IMR-90 (cell line): ENCODE results near the gene PGA3. TPM values are rescaled to one million over a fixed set of nuclear protein-coding genes. Genes with fewer than 3 reads are reported as not detected.

Experiments
- ATAC-seq: fragments of 200-7000 bp; cut with Tn5 transposase; 2 replicates; pipeline ENCODE4 v1.9.1; 2020; ENCODE audit warnings: low read depth, mild to moderate bottlenecking, moderate library complexity
- BruUV-seq: library from RNA; stranded (reverse); fragments of 400-500 nt; replicated peaks from 2 replicates; lab custom pipeline; 2021; lab: Mats Ljungman, UMichigan
- CTCF ChIA-PET: fragments of 300-600 bp; formaldehyde crosslinking; extraction: SDS; loops from one replicate; lab custom pipeline; 2021; ENCODE audit warnings: antibody characterized with exemption; lab: Yijun Ruan, JAX
- POLR2A ChIA-PET: fragments of 300-600 bp; sonication (Branson Sonifier 250); formaldehyde crosslinking; loops from one replicate; lab custom pipeline; 2022; ENCODE audit warnings: antibody characterized with exemption; ENCODE audit not compliant: unreplicated experiment; lab: Charles Lee
- DNase-seq: peaks from one replicate; pipeline ENCODE4 v3.0.0; 2013
- H2AFZ ChIP-seq: replicated peaks from 2 replicates; pipeline ENCODE3; 2013; ENCODE audit warnings: low read length, mild to moderate bottlenecking; ENCODE audit not compliant: poor library complexity
- H2AK5ac ChIP-seq: 2 replicates; pipeline ENCODE4 v1.6.1; 2013; ENCODE audit warnings: low read depth, low read length, inconsistent platforms
- H2AK9ac ChIP-seq: replicated peaks from 2 replicates; pipeline ENCODE3; 2013; ENCODE audit warnings: mild to moderate bottlenecking, low read depth, low read length, moderate library complexity; ENCODE audit not compliant: poor library complexity
- H2BK120ac ChIP-seq: 2 replicates; pipeline ENCODE4 v1.6.1; 2013; ENCODE audit warnings: low read depth, low read length, inconsistent platforms
- H2BK15ac ChIP-seq: 3 replicates; pipeline ENCODE4 v1.6.1; 2013; ENCODE audit warnings: low read depth, low read length, inconsistent platforms
- H2BK20ac ChIP-seq: 2 replicates; pipeline ENCODE4 v1.6.1; 2013; ENCODE audit warnings: low read depth, mild to moderate bottlenecking, inconsistent platforms, low read length, moderate library complexity
- H2BK5ac ChIP-seq: 2 replicates; pipeline ENCODE4 v1.6.1; 2013; ENCODE audit warnings: mild to moderate bottlenecking, low read depth, low read length, inconsistent platforms; ENCODE audit not compliant: poor library complexity, severe bottlenecking
- H3K14ac ChIP-seq: replicated peaks from 2 replicates; pipeline ENCODE4 v1.6.1; 2013; ENCODE audit warnings: low read depth, low read length, inconsistent platforms
- H3K18ac ChIP-seq: 2 replicates; pipeline ENCODE4 v1.6.1; 2013; ENCODE audit warnings: low read depth, low read length, control low read depth
- H3K23ac ChIP-seq: 2 replicates; pipeline ENCODE4 v1.6.1; 2013; ENCODE audit warnings: low read depth, low read length, inconsistent platforms
- H3K27ac ChIP-seq: 2 replicates; pipeline ENCODE4 v1.5.1; 2013; ENCODE audit warnings: mild to moderate bottlenecking, control low read depth, low read length; ENCODE audit not compliant: insufficient read depth
- H3K27me3 ChIP-seq: 2 replicates; pipeline ENCODE4 v1.6.1; 2013; ENCODE audit warnings: low read length; ENCODE audit not compliant: control insufficient read depth, insufficient read depth
- H3K36me3 ChIP-seq: 2 replicates; pipeline ENCODE4 v1.6.1; 2013; ENCODE audit warnings: low read length, mixed read lengths; ENCODE audit not compliant: control insufficient read depth, insufficient read depth
- H3K4ac ChIP-seq: 2 replicates; pipeline ENCODE4 v1.6.1; 2013; ENCODE audit warnings: low read depth, low read length, inconsistent platforms
- H3K4me1 ChIP-seq: 2 replicates; pipeline ENCODE4 v1.6.1; 2013; ENCODE audit warnings: low read length, mixed read lengths; ENCODE audit not compliant: control insufficient read depth, insufficient read depth
- H3K4me2 ChIP-seq: 2 replicates; pipeline ENCODE4 v1.6.1; 2013; ENCODE audit warnings: low read depth, mild to moderate bottlenecking, control low read depth, low read length, moderate library complexity
- H3K4me3 ChIP-seq: 2 replicates; pipeline ENCODE4 v1.5.1; 2013; ENCODE audit warnings: low read depth, mild to moderate bottlenecking, control low read depth, low read length, moderate library complexity; ENCODE audit not compliant: insufficient read depth
- H3K56ac ChIP-seq: 2 replicates; pipeline ENCODE4 v1.6.1; 2013; ENCODE audit warnings: low read length, inconsistent platforms; ENCODE audit not compliant: insufficient read depth; ENCODE audit errors: extremely low read depth
- H3K79me1 ChIP-seq, 2 experiments: 2 replicates each; pipeline ENCODE4 v1.6.1; 2013; ENCODE audit warnings: low read length in 2 of 2, inconsistent platforms in 1 of 2, low read depth in 1 of 2
- H3K9ac ChIP-seq: 2 replicates; pipeline ENCODE4 v1.6.1; 2013; ENCODE audit warnings: low read depth, low read length, control low read depth
- H3K9me1 ChIP-seq: 2 replicates; pipeline ENCODE4 v1.6.1; 2013; ENCODE audit warnings: low read length, inconsistent platforms; ENCODE audit not compliant: insufficient read depth
- H3K9me3 ChIP-seq: 2 replicates; pipeline ENCODE4 v1.6.1; 2013; ENCODE audit warnings: low read length; ENCODE audit not compliant: control insufficient read depth, insufficient read depth
- H4K20me1 ChIP-seq: 2 replicates; pipeline ENCODE4 v1.6.1; 2013; ENCODE audit warnings: low read length, inconsistent platforms; ENCODE audit not compliant: insufficient read depth
- H4K5ac ChIP-seq: 2 replicates; pipeline ENCODE4 v1.6.1; 2013; ENCODE audit warnings: mild to moderate bottlenecking, low read depth, low read length, control low read depth
- H4K8ac ChIP-seq, 2 experiments: 2 replicates each; pipeline ENCODE4 v1.6.1; 2013; ENCODE audit warnings: low read depth in 2 of 2, low read length in 2 of 2, control low read depth in 1 of 2, inconsistent platforms in 1 of 2
- H4K91ac ChIP-seq: 2 replicates; pipeline ENCODE4 v1.6.1; 2013; ENCODE audit warnings: low read depth, low read length, inconsistent platforms; ENCODE audit not compliant: insufficient read depth
- CEBPB ChIP-seq: IDR thresholded peaks from 2 replicates; pipeline ENCODE4 v1.6.1; 2012; ENCODE audit warnings: low read depth, low read length, improper control_type of control experiment
- CHD1 ChIP-seq: IDR thresholded peaks from 2 replicates; pipeline ENCODE4 v1.6.1; 2012; ENCODE audit warnings: low read depth, low read length, improper control_type of control experiment
- MAFK ChIP-seq: IDR thresholded peaks from 2 replicates; pipeline ENCODE4 v1.6.1; 2012; ENCODE audit warnings: low read depth, low read length, improper control_type of control experiment
- MAZ ChIP-seq: IDR thresholded peaks from 2 replicates; pipeline ENCODE4 v1.6.1; 2012; ENCODE audit warnings: low read depth, mild to moderate bottlenecking, low read length, improper control_type of control experiment, moderate library complexity, borderline replicate concordance
- MXI1 ChIP-seq: IDR thresholded peaks from 2 replicates; pipeline ENCODE4 v1.6.1; 2012; ENCODE audit warnings: low read depth, mild to moderate bottlenecking, low read length, moderate library complexity, borderline replicate concordance
- NFE2L2 ChIP-seq: fragments of 150-350 bp; IDR thresholded peaks from 2 replicates; pipeline ENCODE4 v1.6.1; 2016; ENCODE audit warnings: low read depth, mild to moderate bottlenecking, low read length
- POLR2A ChIP-seq: IDR thresholded peaks from 2 replicates; pipeline ENCODE4 v1.6.1; 2012; ENCODE audit warnings: mild to moderate bottlenecking, low read depth, low read length
- RAD21 ChIP-seq: IDR thresholded peaks from 2 replicates; pipeline ENCODE4 v1.6.1; 2012; ENCODE audit warnings: low read length, improper control_type of control experiment
- RCOR1 ChIP-seq: IDR thresholded peaks from 2 replicates; pipeline ENCODE4 v1.6.1; 2012; ENCODE audit warnings: mild to moderate bottlenecking, low read length, improper control_type of control experiment; ENCODE audit not compliant: insufficient replicate concordance
- SMC3 ChIP-seq: fragments of 150-350 bp; IDR thresholded peaks from 2 replicates; pipeline ENCODE4 v1.6.1; 2016; ENCODE audit warnings: low read depth, mild to moderate bottlenecking, antibody characterized with exemption, low read length, moderate library complexity
- WGBS, 2 experiments: methylation state at CpG; one replicate each; pipeline versions ENCODE4 v1.1.5 to v1.1.7; 2013; ENCODE audit warnings: missing lambda C conversion rate in 2 of 2; ENCODE audit not compliant: insufficient read length in 1 of 2; ENCODE audit errors: extremely low coverage in 2 of 2; 5-methylcytosine and 5-hydroxymethylcytosine counted together
- dilution Hi-C: fragments of 300-500 bp; cut with HindIII; formaldehyde crosslinking; loops from one replicate; pipeline ENCODE4 v1.14.3; 2018; ENCODE audit warnings: low sequenced_read_pairs; ENCODE audit not compliant: unreplicated experiment
- in situ Hi-C: fragments of 300-500 bp; cut with MboI; formaldehyde crosslinking; loops from 3 replicates; pipeline ENCODE4 v1.14.3; 2019; ENCODE audit warnings: low sequenced_read_pairs, inconsistent platforms, mixed read lengths
- intact Hi-C: fragments of 100-400 bp; cut with micrococcal nuclease; formaldehyde crosslinking; loops from 2 replicates; pipeline ENCODE4 v1.10.0; 2022
- polyA plus RNA-seq, 3 experiments: library from polyadenylated mRNA; depleted of rRNA; stranded (reverse); fragments of >200 nt; gene quantifications; 2 replicates each; pipeline ENCODE4 v1.2.3, GENCODE V29; 2012; ENCODE audit warnings: low replicate concordance in 1 of 3
- total RNA-seq: library from RNA; depleted of rRNA; stranded (reverse); fragments of >200 nt; gene quantifications from 2 replicates; pipeline ENCODE4 v1.2.3, GENCODE V29; 2012
- TF ChIP-seq, protein P1 (sequence below): fragments of 150-350 bp; IDR thresholded peaks from 2 replicates; pipeline ENCODE4 v1.6.1; 2017; ENCODE audit warnings: mild to moderate bottlenecking, antibody characterized with exemption, low read length, low read depth
- TF ChIP-seq, protein P2 (sequence below): fragments of 150-350 bp; IDR thresholded peaks from 2 replicates; pipeline ENCODE4 v1.6.1; 2016; ENCODE audit warnings: low read depth, mild to moderate bottlenecking, low read length, moderate library complexity, borderline replicate concordance

Gene PGA3
- total and polyA plus RNA-seq, 2 of the 4 experiments (the other 2 are of a cell fraction), result 0.18 TPM; not detected in 1

DNA sequence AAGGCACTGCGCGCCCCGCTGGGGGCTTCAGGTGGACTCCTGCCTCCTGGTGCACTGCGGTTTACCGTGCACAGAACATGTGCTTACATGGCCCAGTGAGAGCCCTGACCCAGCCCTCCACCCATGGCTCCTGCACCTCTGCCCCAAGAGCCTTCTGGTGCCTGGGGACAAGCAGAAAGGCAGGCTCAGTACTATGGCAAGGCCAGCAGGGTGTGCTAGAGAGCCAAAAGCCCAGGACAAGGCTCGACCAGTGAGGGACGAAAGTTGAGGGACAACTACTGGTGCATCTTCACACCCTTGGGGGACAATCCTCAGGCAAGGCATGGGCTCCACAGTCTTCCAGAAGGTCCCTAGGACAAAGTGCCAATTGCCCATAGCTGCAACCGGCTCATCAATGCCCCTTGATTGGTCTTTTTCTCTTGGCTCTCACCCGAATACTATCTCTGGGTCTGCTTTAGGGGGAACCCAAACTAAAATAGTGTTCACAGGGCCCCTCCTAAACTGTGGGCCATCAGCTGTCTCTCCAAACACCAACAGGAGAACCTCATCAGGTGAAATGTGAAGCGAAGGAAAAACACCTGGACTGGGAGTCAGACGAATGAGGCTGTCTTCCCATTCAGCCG lies 51.2 kb downstream of the PGA3 start (continued):
- TF ChIP-seq CEBPB, result no peak

DNA sequence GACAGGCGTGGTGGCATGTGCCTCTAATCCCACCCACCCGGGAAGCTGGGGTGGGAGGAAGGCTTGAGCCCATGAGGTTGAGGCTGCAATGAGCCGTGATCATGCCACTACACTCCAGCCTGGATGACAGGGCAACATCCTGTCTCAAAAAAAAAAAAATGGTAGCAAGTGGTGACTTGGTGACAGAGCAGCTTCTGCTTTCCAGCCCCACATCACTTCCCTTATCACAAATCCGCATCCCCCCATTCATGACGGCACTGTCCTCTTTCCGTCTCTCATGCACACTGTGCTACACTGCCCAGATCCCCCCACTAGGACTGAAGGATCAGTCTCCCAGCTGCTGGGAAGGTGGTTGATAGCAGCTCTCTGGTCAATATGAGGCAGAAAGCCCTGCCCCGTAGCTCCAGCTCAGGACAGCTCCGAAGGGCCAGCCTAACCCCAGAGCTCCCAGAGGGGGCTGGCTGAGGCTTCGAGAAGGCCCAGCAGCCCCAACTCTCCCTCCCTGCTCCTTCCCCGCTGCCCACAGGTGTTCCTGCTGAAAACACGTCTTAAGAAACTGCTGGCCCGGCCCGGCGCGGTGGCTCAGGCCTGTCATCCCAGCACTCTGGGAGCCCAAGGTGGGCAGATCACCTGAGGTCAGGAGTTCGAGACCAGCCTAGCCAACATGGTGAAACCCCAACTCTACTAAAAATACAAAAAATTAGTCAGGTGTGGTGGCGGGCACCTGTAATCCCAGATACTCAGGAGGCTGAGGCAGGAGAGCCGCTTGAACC lies 53.6 kb downstream of the PGA3 start:
- dilution Hi-C loops, result no loop called here
- Histone ChIP-seq H3K9me3 (no peaks in the 10 kb centered on the region), H4K20me1 (no peaks in the 10 kb centered on the region), H2BK20ac (no peak overlapping the region), H3K4me3 (no peak overlapping the region), H3K79me1 (no peaks in the 10 kb centered on the region), H2AK5ac (no peak overlapping the region), H3K4me2 (no peak overlapping the region), H3K4me1 (no peaks in the 10 kb centered on the region), H3K9ac (no peak overlapping the region), H4K91ac (no peak overlapping the region), H3K4ac (no peak overlapping the region), H3K23ac (no peak overlapping the region), H3K36me3 (no peaks in the 10 kb centered on the region), H3K18ac (no peak overlapping the region), H3K27ac (no peak overlapping the region), H2BK15ac (no peak overlapping the region), H3K9me1 (no peaks in the 10 kb centered on the region), H2AK9ac (no peak overlapping the region), H3K27me3 (peaks cover 1% of the 10 kb centered on the region; the same call in 1 of the 2 replicates), H4K5ac (no peak overlapping the region), H4K8ac (no peak overlapping the region), H2AFZ (no peak overlapping the region), H3K14ac (no peak overlapping the region), H3K56ac (no peak overlapping the region), H2BK5ac (no peak overlapping the region), H2BK120ac (no peak overlapping the region)
- TF ChIP-seq MAZ (no peak), SMC3 (no peak), NFE2L2 (no peak), RAD21 (no peak), CHD1 (no peak), MXI1 (no peak), POLR2A (no peak), MAFK (no peak), RCOR1 (no peak)
- TF ChIP-seq, protein P1, sequence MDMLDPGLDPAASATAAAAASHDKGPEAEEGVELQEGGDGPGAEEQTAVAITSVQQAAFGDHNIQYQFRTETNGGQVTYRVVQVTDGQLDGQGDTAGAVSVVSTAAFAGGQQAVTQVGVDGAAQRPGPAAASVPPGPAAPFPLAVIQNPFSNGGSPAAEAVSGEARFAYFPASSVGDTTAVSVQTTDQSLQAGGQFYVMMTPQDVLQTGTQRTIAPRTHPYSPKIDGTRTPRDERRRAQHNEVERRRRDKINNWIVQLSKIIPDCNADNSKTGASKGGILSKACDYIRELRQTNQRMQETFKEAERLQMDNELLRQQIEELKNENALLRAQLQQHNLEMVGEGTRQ, result no peak
- TF ChIP-seq, protein P2, sequence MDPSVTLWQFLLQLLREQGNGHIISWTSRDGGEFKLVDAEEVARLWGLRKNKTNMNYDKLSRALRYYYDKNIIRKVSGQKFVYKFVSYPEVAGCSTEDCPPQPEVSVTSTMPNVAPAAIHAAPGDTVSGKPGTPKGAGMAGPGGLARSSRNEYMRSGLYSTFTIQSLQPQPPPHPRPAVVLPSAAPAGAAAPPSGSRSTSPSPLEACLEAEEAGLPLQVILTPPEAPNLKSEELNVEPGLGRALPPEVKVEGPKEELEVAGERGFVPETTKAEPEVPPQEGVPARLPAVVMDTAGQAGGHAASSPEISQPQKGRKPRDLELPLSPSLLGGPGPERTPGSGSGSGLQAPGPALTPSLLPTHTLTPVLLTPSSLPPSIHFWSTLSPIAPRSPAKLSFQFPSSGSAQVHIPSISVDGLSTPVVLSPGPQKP, result no peak
- no CpG with 5 or more reads among the region's 18 CpGs for WGBS, 2 experiments
- no TSS peak for BruUV-seq
- POLR2A ChIA-PET, result no interaction called here
- intact Hi-C loops, result no loop called here
- ATAC-seq (no peak), DNase-seq (no peak)
- in situ Hi-C loops, result loop anchor here (5.0 kb wide), 1 partner anchor 65 kb away; no protein-coding TSS in a partner anchor
- CTCF ChIA-PET, result no interaction called here
